Neural cell (in vitro differentiated cells): ENCODE results near the gene NPIPB6. TPM values are rescaled to one million over a fixed set of nuclear protein-coding genes. Genes with fewer than 3 reads are reported as not detected.
"Not testable (repeated sequence)": the region's sequence is repeated elsewhere in the genome, so short reads cannot be mapped to it uniquely, and the experiment has no call there.

ENCODE experiments used
- H2AFZ ChIP-seq: fragments of 200-600, 300-800 bp; sonication (generic), shearing (Covaris generic); 2 replicates; pipeline ENCODE4 v1.6.0; 2014; ENCODE audit warnings: low read depth, mild to moderate bottlenecking, antibody characterized with exemption, low read length, moderate library complexity
- H3F3A ChIP-seq: fragments of 200-600 bp; shearing (Covaris generic); 2 replicates; pipeline ENCODE4 v1.6.1; 2016; ENCODE audit warnings: mild to moderate bottlenecking, moderate library complexity, mixed read lengths, antibody characterized with exemption, low read length; ENCODE audit not compliant: insufficient read depth, poor library complexity, severe bottlenecking
- H3K27ac ChIP-seq: fragments of 200-600, 300-800 bp; sonication (generic), shearing (Covaris generic); 2 replicates; pipeline ENCODE4 v1.5.1; 2014; ENCODE audit warnings: mild to moderate bottlenecking, low read length, moderate library complexity
- H3K27me3 ChIP-seq: fragments of 300-800, 200-600 bp; sonication (generic), shearing (Covaris generic); 2 replicates; pipeline ENCODE4 v1.6.0; 2014; ENCODE audit warnings: mild to moderate bottlenecking, low read depth, low read length, moderate library complexity; ENCODE audit not compliant: insufficient read depth
- H3K36me3 ChIP-seq: fragments of 300-800, 200-600 bp; sonication (generic), shearing (Covaris generic); 2 replicates; pipeline ENCODE4 v1.5.1; 2014; ENCODE audit warnings: mild to moderate bottlenecking, antibody characterized with exemption, low read length, moderate library complexity; ENCODE audit not compliant: insufficient read depth
- H3K4me2 ChIP-seq: fragments of 300-800, 200-600 bp; sonication (generic), shearing (Covaris generic); 2 replicates; pipeline ENCODE4 v1.6.0; 2014; ENCODE audit warnings: mild to moderate bottlenecking, low read length
- H3K4me3 ChIP-seq: fragments of 300-800, 200-600 bp; sonication (generic), shearing (Covaris generic); 2 replicates; pipeline ENCODE4 v1.5.1; 2014; ENCODE audit warnings: mild to moderate bottlenecking, low read length, moderate library complexity
- H3K79me2 ChIP-seq: fragments of 200-600 bp; shearing (Covaris generic); replicated peaks from 2 replicates; pipeline ENCODE4 v1.6.0; 2014; ENCODE audit warnings: mild to moderate bottlenecking, low read length, moderate library complexity; ENCODE audit not compliant: insufficient read depth
- H3K9ac ChIP-seq: fragments of 300-800, 200-600 bp; sonication (generic), shearing (Covaris generic); 2 replicates; pipeline ENCODE4 v1.6.1; 2016; ENCODE audit warnings: mild to moderate bottlenecking, low read length, mixed read lengths
- H3K9me2 ChIP-seq: fragments of 200-600 bp; shearing (Covaris generic); 2 replicates; pipeline ENCODE4 v1.6.1; 2016; ENCODE audit warnings: mild to moderate bottlenecking, low read length, mixed read lengths; ENCODE audit not compliant: insufficient read depth
- H3K9me3 ChIP-seq: fragments of 200-600, 300-800 bp; sonication (generic), shearing (Covaris generic); 2 replicates; pipeline ENCODE4 v1.6.1; 2016; ENCODE audit warnings: mild to moderate bottlenecking, mixed run types, low read length, moderate library complexity, mixed read lengths
- H4K20me1 ChIP-seq: fragments of 200-600 bp; shearing (Covaris generic); 2 replicates; pipeline ENCODE4 v1.6.1; 2016; ENCODE audit warnings: mild to moderate bottlenecking, mixed run types; ENCODE audit not compliant: insufficient read depth
- polyA minus RNA-seq: library from RNA; depleted of rRNA, polyadenylated mRNA; stranded (reverse); fragments of >200 nt; gene quantifications from 2 replicates; pipeline ENCODE4 v1.2.3, GENCODE V29; 2014
- polyA plus RNA-seq: library from polyadenylated mRNA; depleted of rRNA; stranded (reverse); fragments of >200 nt; gene quantifications from 2 replicates; pipeline ENCODE4 v1.2.3, GENCODE V29; 2014

NPIPB6 gene
- polyA plus RNA-seq: 0.88 and 2.7 TPM in 2 replicates
- 2.7 and 4.5 TPM in 2 replicates for polyA minus RNA-seq

GRCh38 chr16:28363408-28363807 lies at the start of gene NPIPB6:
Gene NPIPB6, minus strand, starts transcription at chr16:28363508. Its CDS starts 686 bp downstream, at chr16:28362822.
- not testable (repeated sequence) for H3K4me2 ChIP-seq, H3K4me3 ChIP-seq, H3K27ac ChIP-seq, H3K9ac ChIP-seq, H3K9me3 ChIP-seq, H3K27me3 ChIP-seq, H3K79me2 ChIP-seq, H3K9me2 ChIP-seq, H2AFZ ChIP-seq, H3K36me3 ChIP-seq, H3F3A ChIP-seq, H4K20me1 ChIP-seq

GRCh38 chr16:28403220-28404072 lies 40.1 kb upstream of the NPIPB6 start, which contains the start of gene EIF3CL:
Gene EIF3CL, minus strand, starts transcription at chr16:28403841. Its CDS starts 223 bp downstream, at chr16:28403618.
- H3K9me2 ChIP-seq, H3K9me3 ChIP-seq, H3K27ac ChIP-seq, H3K36me3 ChIP-seq, H3F3A ChIP-seq, H4K20me1 ChIP-seq, H2AFZ ChIP-seq, H3K27me3 ChIP-seq, H3K4me2 ChIP-seq, H3K79me2 ChIP-seq, H3K9ac ChIP-seq: not testable (repeated sequence)
- H3K4me3 ChIP-seq: peak within 1 kb of the TSS; percentile 54

GRCh38 chr16:28392054-28392453 lies 28.7 kb upstream of the NPIPB6 start:
- not testable (repeated sequence) for H3K27ac ChIP-seq, H3K9me3 ChIP-seq, H3K4me3 ChIP-seq, H3K27me3 ChIP-seq, H3K36me3 ChIP-seq, H3K4me2 ChIP-seq, H2AFZ ChIP-seq, H3F3A ChIP-seq, H3K79me2 ChIP-seq, H4K20me1 ChIP-seq, H3K9me2 ChIP-seq, H3K9ac ChIP-seq

DNA sequence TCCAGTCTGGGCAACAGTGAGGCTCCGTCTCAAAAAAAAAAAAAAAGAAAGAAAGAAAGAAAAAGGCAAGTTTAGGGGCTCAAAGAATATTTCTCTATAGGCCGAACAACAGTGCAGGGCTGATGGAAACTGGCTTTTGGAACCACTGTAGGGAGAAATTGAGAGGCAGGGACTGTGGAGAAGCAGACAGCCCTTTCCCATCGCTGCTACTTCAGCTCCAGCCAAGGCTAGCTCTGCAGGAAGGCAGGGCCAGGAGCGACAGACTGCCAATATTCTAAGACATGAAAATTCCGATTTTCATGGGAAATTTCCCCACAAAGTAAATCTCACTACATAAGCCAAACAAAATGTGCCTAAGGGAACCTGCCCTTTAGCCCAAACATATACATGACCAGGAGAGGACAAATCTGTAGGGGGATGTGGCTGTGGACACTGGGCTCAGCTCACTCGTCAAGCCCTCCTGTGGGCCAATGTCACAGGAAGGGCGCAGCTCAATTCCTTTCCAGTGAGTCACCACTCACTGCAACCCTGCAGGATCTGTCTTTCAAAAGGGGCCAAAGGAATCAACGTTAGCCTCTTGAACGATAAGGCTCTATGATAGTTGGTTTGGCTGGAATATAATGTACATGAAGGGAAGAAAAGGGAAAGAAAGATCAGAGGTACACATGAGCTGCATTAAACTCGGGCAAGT lies 19.0 kb upstream of the NPIPB6 start:
- not testable (repeated sequence) for H3K27ac ChIP-seq, H3K79me2 ChIP-seq, H3K27me3 ChIP-seq, H3K9me3 ChIP-seq, H4K20me1 ChIP-seq, H2AFZ ChIP-seq, H3K9me2 ChIP-seq, H3F3A ChIP-seq, H3K4me2 ChIP-seq, H3K4me3 ChIP-seq, H3K9ac ChIP-seq, H3K36me3 ChIP-seq

DNA sequence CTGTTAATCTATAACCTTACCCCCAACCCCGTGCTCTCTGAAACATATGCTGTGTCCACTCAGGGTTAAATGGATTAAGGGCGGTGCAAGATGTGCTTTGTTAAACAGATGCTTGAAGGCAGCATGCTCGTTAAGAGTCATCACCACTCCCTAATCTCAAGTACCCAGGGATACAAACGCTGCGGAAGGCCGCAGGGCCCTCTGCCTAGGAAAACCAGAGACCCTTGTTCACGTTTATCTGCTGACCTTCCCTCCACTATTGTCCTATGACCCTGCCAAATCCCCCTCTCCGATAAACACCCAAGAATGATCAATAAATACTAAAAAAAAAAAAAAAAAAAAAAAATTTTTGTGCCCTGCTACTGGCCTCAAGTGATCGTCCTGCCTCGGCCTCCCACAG lies 14.5 kb upstream of the NPIPB6 start:
- H3K79me2 ChIP-seq, H3F3A ChIP-seq, H4K20me1 ChIP-seq, H3K9me3 ChIP-seq, H3K27me3 ChIP-seq, H3K4me2 ChIP-seq, H3K4me3 ChIP-seq, H2AFZ ChIP-seq, H3K9me2 ChIP-seq, H3K36me3 ChIP-seq, H3K27ac ChIP-seq, H3K9ac ChIP-seq: not testable (repeated sequence)

DNA sequence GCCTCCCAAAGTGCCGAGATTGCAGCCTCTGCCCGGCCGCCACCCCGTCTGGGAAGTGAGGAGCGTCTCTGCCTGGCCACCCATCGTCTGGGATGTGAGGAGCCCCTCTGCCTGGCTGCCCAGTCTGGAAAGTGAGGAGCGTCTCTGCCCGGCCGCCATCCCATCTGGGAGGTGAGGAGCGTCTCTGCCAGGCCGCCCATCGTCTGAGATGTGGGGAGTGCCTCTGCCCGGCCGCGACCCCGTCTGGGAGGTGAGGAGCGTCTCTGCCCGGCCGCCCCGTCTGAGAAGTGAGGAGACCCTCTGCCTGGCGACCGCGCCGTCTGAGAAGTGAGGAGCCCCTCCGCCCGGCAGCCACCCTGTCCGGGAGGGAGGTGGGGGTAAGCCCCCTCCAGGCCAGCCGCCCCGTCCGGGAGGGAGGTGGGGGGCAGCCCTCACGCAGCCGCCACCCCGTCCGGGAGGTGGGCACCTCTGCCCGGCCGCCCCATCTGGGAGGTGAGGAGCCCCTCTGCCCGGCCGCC lies 13.9 kb upstream of the NPIPB6 start:
- H3K9me2 ChIP-seq, H2AFZ ChIP-seq, H3K27me3 ChIP-seq, H3K4me3 ChIP-seq, H3K4me2 ChIP-seq, H3K27ac ChIP-seq, H4K20me1 ChIP-seq, H3F3A ChIP-seq, H3K36me3 ChIP-seq, H3K9me3 ChIP-seq, H3K79me2 ChIP-seq, H3K9ac ChIP-seq: not testable (repeated sequence)

DNA sequence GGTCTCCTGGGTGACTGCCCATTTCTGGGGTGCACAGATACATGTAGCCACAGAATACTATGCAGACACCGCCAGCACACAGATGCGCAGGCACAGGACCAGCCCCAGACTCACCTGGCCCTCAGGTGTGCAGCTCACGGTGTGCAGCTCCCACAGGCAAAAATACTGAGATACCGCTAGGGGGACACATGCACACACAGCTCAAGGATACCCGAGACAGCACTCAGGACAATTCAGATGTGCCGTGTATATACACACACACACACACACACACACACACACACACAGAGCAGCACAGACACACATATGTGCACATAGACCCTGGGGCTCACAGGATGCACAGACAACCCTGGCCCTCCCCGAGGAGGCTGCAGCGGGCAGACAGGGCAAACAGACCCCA lies 11.8 kb upstream of the NPIPB6 start:
- H3K27me3 ChIP-seq, H3K79me2 ChIP-seq, H3K4me2 ChIP-seq, H2AFZ ChIP-seq, H3K4me3 ChIP-seq, H3K9me2 ChIP-seq, H3K36me3 ChIP-seq, H3K9ac ChIP-seq, H4K20me1 ChIP-seq, H3F3A ChIP-seq, H3K27ac ChIP-seq, H3K9me3 ChIP-seq: not testable (repeated sequence)
